Measurements from ENCODE around the gene HYI. TPM values are rescaled to one million over a fixed set of nuclear protein-coding genes. Genes with fewer than 3 reads are reported as not detected.
A peak's percentile ranks its signal among the peaks of the same experiment; 100 is the strongest.
"Not testable (repeated sequence)": the region's sequence is repeated elsewhere in the genome, so short reads cannot be mapped to it uniquely, and the experiment has no call there.

The HYI gene
- total RNA-seq, 1 donor from 2014 or later = 72.6 TPM

- intact Hi-C loops (cut with DNase I) = no loop called here
- TF ChIP-seq, protein P1, sequence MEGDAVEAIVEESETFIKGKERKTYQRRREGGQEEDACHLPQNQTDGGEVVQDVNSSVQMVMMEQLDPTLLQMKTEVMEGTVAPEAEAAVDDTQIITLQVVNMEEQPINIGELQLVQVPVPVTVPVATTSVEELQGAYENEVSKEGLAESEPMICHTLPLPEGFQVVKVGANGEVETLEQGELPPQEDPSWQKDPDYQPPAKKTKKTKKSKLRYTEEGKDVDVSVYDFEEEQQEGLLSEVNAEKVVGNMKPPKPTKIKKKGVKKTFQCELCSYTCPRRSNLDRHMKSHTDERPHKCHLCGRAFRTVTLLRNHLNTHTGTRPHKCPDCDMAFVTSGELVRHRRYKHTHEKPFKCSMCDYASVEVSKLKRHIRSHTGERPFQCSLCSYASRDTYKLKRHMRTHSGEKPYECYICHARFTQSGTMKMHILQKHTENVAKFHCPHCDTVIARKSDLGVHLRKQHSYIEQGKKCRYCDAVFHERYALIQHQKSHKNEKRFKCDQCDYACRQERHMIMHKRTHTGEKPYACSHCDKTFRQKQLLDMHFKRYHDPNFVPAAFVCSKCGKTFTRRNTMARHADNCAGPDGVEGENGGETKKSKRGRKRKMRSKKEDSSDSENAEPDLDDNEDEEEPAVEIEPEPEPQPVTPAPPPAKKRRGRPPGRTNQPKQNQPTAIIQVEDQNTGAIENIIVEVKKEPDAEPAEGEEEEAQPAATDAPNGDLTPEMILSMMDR (IDR thresholded peaks at IDR 0.05) = no peak
Observed at GRCh38 chr1:43420874-43421273, 32.9 kb downstream of the HYI start.

GRCh38 chr1:43419627-43420425 lies 33.9 kb downstream of the HYI start:
- H3K27ac ChIP-seq = no peak overlapping the region
- ATAC-seq (no peak), DNase-seq (no peak)
- intact Hi-C loops (cut with DNase I) = no loop called here
- TF ChIP-seq, protein P1 (IDR thresholded peaks at IDR 0.05) = no peak
- no peaks in the 10 kb centered on the region for H3K27me3 ChIP-seq
- no peaks in the 10 kb centered on the region for H3K4me1 ChIP-seq
- peaks cover 89% of the 10 kb centered on the region for H3K36me3 ChIP-seq
- no peaks in the 10 kb centered on the region for H3K9me3 ChIP-seq
- no peak overlapping the region for H3K4me3 ChIP-seq

More at GRCh38 chr1:43420874-43421273, 32.9 kb downstream of the HYI start:
- Histone ChIP-seq H3K27ac (no peak overlapping the region), H3K4me1 (no peaks in the 10 kb centered on the region), H3K4me3 (no peak overlapping the region), H3K9me3 (no peaks in the 10 kb centered on the region), H3K36me3 (peaks cover 92% of the 10 kb centered on the region), H3K27me3 (no peaks in the 10 kb centered on the region)
- no peak for ATAC-seq
- DNase-seq = no peak

DNA sequence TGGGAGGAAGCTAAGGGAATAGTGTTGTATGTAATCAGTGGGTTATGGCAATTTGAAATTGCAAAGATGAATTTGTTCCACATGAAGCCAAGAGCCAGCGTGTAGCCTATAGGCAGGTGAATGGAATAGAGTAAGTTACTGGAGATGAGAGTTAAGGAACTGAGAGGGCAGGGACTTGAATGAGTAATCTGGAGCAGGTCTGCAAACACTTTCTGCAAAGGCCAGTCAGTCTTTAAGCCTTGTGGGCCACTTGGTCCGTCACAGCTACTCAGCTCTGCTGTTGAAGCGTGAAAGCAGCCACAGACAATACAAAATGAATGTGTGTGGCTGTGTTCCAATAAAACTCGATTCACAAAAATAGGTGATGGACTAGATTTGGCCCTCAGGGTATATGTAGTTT lies 34.9 kb downstream of the HYI start:
- ATAC-seq (no peak), DNase-seq (no peak)
- H3K36me3 ChIP-seq = peaks cover 79% of the 10 kb centered on the region
- no peaks in the 10 kb centered on the region for H3K27me3 ChIP-seq
- H3K27ac ChIP-seq = no peak overlapping the region
- no peaks in the 10 kb centered on the region for H3K4me1 ChIP-seq
- intact Hi-C loops (cut with DNase I) = no loop called here
- no peak overlapping the region for H3K4me3 ChIP-seq
- no peaks in the 10 kb centered on the region for H3K9me3 ChIP-seq
- TF ChIP-seq, protein P1 (IDR thresholded peaks at IDR 0.05) = no peak

- no peaks in the 10 kb centered on the region for H3K27me3 ChIP-seq
- TF ChIP-seq, protein P1 (IDR thresholded peaks at IDR 0.05) = no peak
- ATAC-seq = peak; percentile 17
- intact Hi-C loops (cut with DNase I) = no loop called here
- H3K4me3 ChIP-seq = no peak overlapping the region
- peaks cover 57% of the 10 kb centered on the region for H3K36me3 ChIP-seq
- H3K27ac ChIP-seq = peak overlapping the region; percentile 1
- no peak for DNase-seq
- H3K4me1 ChIP-seq = no peaks in the 10 kb centered on the region
- no peaks in the 10 kb centered on the region for H3K9me3 ChIP-seq
Observed at GRCh38 chr1:43415901-43416300, 37.8 kb downstream of the HYI start.

DNA sequence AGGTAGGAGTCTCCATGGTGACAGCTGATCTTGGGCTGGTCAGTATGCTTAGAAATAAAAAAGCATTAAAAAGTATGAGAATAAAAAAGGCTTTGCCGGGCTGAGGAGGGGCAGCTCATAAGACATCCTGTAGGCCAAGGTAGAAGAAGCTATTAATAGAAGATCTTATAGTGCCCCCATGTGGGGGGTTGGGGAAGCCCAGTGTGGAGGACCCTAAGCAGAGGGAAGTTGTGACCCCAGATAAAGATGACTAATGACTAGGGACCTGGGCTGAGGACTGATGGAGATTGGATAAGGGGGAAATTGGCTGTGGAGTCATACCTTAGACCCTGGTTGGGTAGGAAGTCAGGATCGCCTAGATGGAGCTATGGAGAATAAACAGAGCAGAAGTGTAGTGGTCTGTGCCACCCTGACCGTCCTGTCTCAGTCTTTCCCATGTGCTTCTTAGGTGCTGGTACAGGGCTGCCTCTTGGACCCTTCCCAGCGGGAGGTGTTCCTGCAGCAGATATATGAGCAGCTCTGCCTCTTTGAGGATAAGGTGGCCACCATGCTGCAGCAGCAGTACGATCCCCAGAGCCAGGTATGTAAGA lies 39.0 kb downstream of the HYI start:
- intact Hi-C loops (cut with DNase I) = loop anchor here (5.0 kb wide), 1 partner anchor 187 kb away; no protein-coding TSS in a partner anchor
- Histone ChIP-seq H3K4me3 (no peak overlapping the region), H3K27me3 (no peaks in the 10 kb centered on the region), H3K4me1 (no peaks in the 10 kb centered on the region), H3K9me3 (no peaks in the 10 kb centered on the region), H3K36me3 (peaks cover 55% of the 10 kb centered on the region), H3K27ac (no peak overlapping the region)
- TF ChIP-seq, protein P1 (IDR thresholded peaks at IDR 0.05) = peak; percentile 71
- ATAC-seq = peak; percentile 93
- no peak for DNase-seq

GRCh38 chr1:43413426-43413825 lies 40.3 kb downstream of the HYI start:
- peaks cover 55% of the 10 kb centered on the region for H3K36me3 ChIP-seq
- not testable (repeated sequence) for H3K27ac ChIP-seq, H3K4me3 ChIP-seq, H3K27me3 ChIP-seq, ATAC-seq, H3K4me1 ChIP-seq, H3K9me3 ChIP-seq, DNase-seq
- intact Hi-C loops (cut with DNase I) = loop anchor here (5.0 kb wide), 1 partner anchor 186 kb away; no protein-coding TSS in a partner anchor

Data from upper lobe of right lung (tissue), 1 donor.